ENCODE results near the gene HDAC4. TPM values are rescaled to one million over a fixed set of nuclear protein-coding genes. Genes with fewer than 3 reads are reported as not detected.

The HDAC4 gene
- total and polyA plus RNA-seq, 12 donors: 3.7 to 40.0 (median 25.5) TPM

DNA sequence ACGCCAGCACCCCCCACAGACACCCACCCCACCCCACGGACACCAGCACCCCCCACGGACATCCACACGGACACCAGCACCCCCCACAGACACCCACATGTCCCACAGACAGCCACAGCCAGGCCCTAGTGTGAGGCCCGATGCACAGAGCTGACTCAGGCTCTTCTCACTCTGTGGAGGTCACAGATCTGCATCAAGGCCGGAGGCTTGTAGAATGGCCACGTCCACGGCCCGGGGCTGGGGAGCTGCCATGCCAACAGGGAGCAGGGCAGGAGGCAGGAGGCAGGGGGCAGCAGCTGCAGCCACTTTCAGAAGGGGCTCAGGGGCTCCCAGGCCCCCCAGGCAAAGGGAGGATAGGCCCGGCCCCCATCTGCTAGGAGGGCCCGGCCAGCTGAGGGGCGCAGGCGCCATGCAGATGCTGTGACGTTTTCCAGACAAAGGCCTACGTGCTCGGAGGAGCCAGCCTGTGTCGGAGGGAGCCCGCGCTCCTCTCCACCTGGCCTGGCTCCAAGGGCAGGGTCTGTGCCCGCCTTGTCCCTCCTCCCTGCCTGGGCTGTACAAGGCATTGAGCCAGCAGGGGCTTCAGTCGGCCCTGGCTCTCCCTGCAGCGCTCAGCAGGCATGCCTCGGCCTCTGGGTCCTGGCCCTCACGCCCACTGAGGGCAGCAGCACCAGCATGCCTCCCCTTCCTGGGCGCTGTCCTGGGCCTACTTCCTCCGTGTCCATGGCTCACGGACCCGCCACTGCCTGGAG, 304.0 kb downstream of the HDAC4 start:
- TF ChIP-seq, protein P1, sequence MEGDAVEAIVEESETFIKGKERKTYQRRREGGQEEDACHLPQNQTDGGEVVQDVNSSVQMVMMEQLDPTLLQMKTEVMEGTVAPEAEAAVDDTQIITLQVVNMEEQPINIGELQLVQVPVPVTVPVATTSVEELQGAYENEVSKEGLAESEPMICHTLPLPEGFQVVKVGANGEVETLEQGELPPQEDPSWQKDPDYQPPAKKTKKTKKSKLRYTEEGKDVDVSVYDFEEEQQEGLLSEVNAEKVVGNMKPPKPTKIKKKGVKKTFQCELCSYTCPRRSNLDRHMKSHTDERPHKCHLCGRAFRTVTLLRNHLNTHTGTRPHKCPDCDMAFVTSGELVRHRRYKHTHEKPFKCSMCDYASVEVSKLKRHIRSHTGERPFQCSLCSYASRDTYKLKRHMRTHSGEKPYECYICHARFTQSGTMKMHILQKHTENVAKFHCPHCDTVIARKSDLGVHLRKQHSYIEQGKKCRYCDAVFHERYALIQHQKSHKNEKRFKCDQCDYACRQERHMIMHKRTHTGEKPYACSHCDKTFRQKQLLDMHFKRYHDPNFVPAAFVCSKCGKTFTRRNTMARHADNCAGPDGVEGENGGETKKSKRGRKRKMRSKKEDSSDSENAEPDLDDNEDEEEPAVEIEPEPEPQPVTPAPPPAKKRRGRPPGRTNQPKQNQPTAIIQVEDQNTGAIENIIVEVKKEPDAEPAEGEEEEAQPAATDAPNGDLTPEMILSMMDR (IDR thresholded peaks at IDR 0.05): no peak
- no peak for DNase-seq
- no peaks in the 10 kb centered on the region for H3K27me3 ChIP-seq
- no peaks in the 10 kb centered on the region for H3K4me1 ChIP-seq
- H3K27ac ChIP-seq: no peak overlapping the region
- no peaks in the 10 kb centered on the region for H3K9me3 ChIP-seq
- no peak overlapping the region for H3K4me3 ChIP-seq
- 84 to 88% methylated on average over 28 of the region's 28 CpGs for WGBS, 2 donors
- H3K36me3 ChIP-seq: peaks cover 0 to 89% (median 19%) of the 10 kb centered on the region in 9 donors
- intact Hi-C loops (cut with DNase I): no loop called here
- ATAC-seq: no peak

DNA sequence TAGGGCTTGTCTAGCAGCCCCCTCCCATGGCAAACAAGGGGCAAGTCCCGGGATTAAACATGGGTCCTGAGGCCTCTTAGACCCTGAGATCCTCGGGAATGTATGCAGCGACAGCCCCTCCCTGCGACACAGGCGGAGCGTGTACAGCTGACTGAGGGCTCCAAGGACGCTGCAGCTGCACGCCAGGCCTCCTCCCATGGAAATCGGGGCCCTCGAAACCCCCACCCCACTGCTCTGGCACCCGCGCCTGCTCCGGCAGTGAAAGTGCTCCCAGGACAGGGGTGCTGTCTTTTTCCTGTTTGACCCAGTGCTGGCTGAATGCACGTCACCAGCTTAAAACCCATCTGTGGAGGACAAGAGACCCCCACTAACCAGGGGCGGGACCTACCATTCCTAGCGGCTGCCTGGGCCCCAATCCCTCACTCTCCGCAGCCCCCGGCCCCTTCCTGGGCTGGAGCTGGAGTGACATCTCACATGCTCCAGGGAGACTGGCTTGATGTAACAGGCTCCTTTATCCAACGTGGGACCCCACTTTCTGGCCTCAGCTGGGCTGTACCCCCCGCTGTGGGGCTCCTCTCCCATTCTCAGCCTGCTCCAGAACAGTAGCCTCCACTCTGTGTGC, 305.2 kb downstream of the HDAC4 start:
- Histone ChIP-seq H3K4me1 (no peaks in the 10 kb centered on the region), H3K36me3 (peaks cover 0 to 87% (median 8%) of the 10 kb centered on the region in 9 donors), H3K9me3 (no peaks in the 10 kb centered on the region), H3K4me3 (no peak overlapping the region), H3K27ac (no peak overlapping the region), H3K27me3 (no peaks in the 10 kb centered on the region)
- no peak for DNase-seq
- TF ChIP-seq, protein P1 (IDR thresholded peaks at IDR 0.05): no peak
- no peak for ATAC-seq
- intact Hi-C loops (cut with DNase I): no loop called here
- 91 to 97% methylated on average over 20 of the region's 20 CpGs for WGBS, 2 donors

DNA sequence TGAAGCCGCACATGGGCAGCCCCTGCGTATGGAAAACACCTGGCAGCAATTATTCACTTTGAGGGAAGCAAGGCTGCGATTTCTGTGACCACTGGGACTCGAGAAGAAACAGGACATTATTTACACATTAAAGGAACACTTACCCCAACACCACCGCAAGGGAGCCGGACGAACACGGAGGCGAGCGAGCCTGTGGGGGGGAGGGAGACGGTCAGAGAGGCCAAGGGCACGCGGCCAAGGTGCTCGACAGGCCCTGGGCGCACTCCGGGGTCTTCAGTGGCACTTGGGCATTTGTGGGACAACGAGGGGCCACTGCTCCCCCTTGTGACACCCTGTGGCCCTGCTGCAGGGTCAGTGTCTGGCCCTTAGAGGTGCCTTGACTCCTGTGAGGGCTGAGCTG, 306.0 kb downstream of the HDAC4 start:
- no peak overlapping the region for H3K4me3 ChIP-seq
- DNase-seq: no peak
- intact Hi-C loops (cut with DNase I): no loop called here
- peaks cover 0 to 87% (median 8%) of the 10 kb centered on the region in 9 donors for H3K36me3 ChIP-seq
- H3K27me3 ChIP-seq: no peaks in the 10 kb centered on the region
- H3K4me1 ChIP-seq: no peaks in the 10 kb centered on the region
- no peaks in the 10 kb centered on the region for H3K9me3 ChIP-seq
- TF ChIP-seq, protein P1 (IDR thresholded peaks at IDR 0.05): no peak
- WGBS, 2 donors: 92% methylated on average over 17 of the region's 17 CpGs
- no peak for ATAC-seq
- H3K27ac ChIP-seq: no peak overlapping the region

DNA sequence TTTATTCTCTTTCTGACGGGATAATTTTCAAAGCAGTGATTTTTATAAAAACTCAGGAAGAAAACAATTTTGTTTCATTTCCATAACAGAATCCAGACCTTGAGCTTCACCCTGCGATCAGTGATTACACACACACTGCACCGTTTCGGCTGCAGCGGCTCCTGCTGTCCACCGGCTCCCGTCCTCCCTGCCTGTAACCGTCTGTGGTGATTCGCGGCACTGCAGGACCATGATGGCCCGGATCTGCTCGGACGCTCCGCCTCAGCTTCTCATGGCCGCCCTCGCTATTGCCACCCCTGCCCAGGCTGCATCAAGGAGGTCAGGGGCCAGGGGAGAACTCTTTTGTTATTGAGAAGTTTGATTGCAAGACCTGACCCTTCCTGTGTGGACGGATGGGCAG, 306.9 kb downstream of the HDAC4 start:
- TF ChIP-seq, protein P1 (IDR thresholded peaks at IDR 0.05): no peak
- no peak overlapping the region for H3K27ac ChIP-seq
- no peak overlapping the region for H3K4me3 ChIP-seq
- 93 to 95% methylated on average over 17 of the region's 17 CpGs for WGBS, 2 donors
- H3K36me3 ChIP-seq: peaks cover 0 to 87% (median 8%) of the 10 kb centered on the region in 9 donors
- DNase-seq (no peak), ATAC-seq (no peak)
- intact Hi-C loops (cut with DNase I): no loop called here
- no peaks in the 10 kb centered on the region for H3K9me3 ChIP-seq
- no peaks in the 10 kb centered on the region for H3K4me1 ChIP-seq
- H3K27me3 ChIP-seq: no peaks in the 10 kb centered on the region
